GM20431 (cell line): Measurements from ENCODE around the gene PXMP2.

Experiments used
- in situ Hi-C: fragments of 300-500 bp; cut with MseI, MboI; formaldehyde crosslinking; loops from one replicate; pipeline ENCODE4 v1.15.0; 2020; ENCODE audit warnings: low sequenced_read_pairs; ENCODE audit not compliant: unreplicated experiment

The PXMP2 gene

GRCh38 chr12:132719141-132719953, 32.0 kb downstream of the PXMP2 start:
- in situ Hi-C loops, result no loop called here

- in situ Hi-C loops, result no loop called here
These were observed 32.6 kb downstream of the PXMP2 start for GRCh38 chr12:132719954-132720324.

GRCh38 chr12:132720606-132721345, 33.4 kb downstream of the PXMP2 start:
- in situ Hi-C loops, result no loop called here

GRCh38 chr12:132723015-132723763, 35.8 kb downstream of the PXMP2 start:
- in situ Hi-C loops, result no loop called here

- in situ Hi-C loops, result no loop called here
These were observed 36.4 kb downstream of the PXMP2 start for GRCh38 chr12:132723764-132724140.

- in situ Hi-C loops, result no loop called here
These were observed 37.3 kb downstream of the PXMP2 start for GRCh38 chr12:132724506-132725241.

- in situ Hi-C loops, result no loop called here
These were observed 39.0 kb downstream of the PXMP2 start for GRCh38 chr12:132726386-132726785.

- in situ Hi-C loops, result no loop called here
These were observed 39.9 kb downstream of the PXMP2 start for GRCh38 chr12:132727091-132727794.

GRCh38 chr12:132728502-132728901, 41.1 kb downstream of the PXMP2 start:
- in situ Hi-C loops, result no loop called here

- in situ Hi-C loops, result no loop called here
These were observed 42.3 kb downstream of the PXMP2 start for GRCh38 chr12:132729541-132730320.

GRCh38 chr12:132730353-132730752, 43.0 kb downstream of the PXMP2 start:
- in situ Hi-C loops, result no loop called here

- in situ Hi-C loops, result no loop called here
These were observed 44.2 kb downstream of the PXMP2 start for GRCh38 chr12:132731574-132731973.

GRCh38 chr12:132734206-132734605, 46.8 kb downstream of the PXMP2 start:
- in situ Hi-C loops, result no loop called here

GRCh38 chr12:132735496-132735895, 48.1 kb downstream of the PXMP2 start:
- in situ Hi-C loops, result no loop called here

GRCh38 chr12:132736378-132736777, 49.0 kb downstream of the PXMP2 start:
- in situ Hi-C loops, result no loop called here

- in situ Hi-C loops, result no loop called here
These were observed 49.5 kb downstream of the PXMP2 start for GRCh38 chr12:132736913-132737312.

- in situ Hi-C loops, result no loop called here
These were observed 52.4 kb downstream of the PXMP2 start for GRCh38 chr12:132739600-132740312.

GRCh38 chr12:132740313-132740646, 52.9 kb downstream of the PXMP2 start:
- in situ Hi-C loops, result no loop called here
